ENCODE results near the gene GEN1.

Gene GEN1

GRCh38 chr2:17752246-17752645 lies 1.7 kb upstream of the GEN1 start:
- TF ChIP-seq, protein P1, sequence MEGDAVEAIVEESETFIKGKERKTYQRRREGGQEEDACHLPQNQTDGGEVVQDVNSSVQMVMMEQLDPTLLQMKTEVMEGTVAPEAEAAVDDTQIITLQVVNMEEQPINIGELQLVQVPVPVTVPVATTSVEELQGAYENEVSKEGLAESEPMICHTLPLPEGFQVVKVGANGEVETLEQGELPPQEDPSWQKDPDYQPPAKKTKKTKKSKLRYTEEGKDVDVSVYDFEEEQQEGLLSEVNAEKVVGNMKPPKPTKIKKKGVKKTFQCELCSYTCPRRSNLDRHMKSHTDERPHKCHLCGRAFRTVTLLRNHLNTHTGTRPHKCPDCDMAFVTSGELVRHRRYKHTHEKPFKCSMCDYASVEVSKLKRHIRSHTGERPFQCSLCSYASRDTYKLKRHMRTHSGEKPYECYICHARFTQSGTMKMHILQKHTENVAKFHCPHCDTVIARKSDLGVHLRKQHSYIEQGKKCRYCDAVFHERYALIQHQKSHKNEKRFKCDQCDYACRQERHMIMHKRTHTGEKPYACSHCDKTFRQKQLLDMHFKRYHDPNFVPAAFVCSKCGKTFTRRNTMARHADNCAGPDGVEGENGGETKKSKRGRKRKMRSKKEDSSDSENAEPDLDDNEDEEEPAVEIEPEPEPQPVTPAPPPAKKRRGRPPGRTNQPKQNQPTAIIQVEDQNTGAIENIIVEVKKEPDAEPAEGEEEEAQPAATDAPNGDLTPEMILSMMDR (conservative IDR thresholded peaks at IDR 0.05; ENCODE audit: low read depth), result no peak
- ChIA-PET CTCF (no interaction called here), POLR2A (ENCODE audit: low non-redundant PET) (no interaction called here)
- DNase-seq (ENCODE audit: low spot score), result no peak
- H3K27ac ChIP-seq, result no peak overlapping the region

DNA sequence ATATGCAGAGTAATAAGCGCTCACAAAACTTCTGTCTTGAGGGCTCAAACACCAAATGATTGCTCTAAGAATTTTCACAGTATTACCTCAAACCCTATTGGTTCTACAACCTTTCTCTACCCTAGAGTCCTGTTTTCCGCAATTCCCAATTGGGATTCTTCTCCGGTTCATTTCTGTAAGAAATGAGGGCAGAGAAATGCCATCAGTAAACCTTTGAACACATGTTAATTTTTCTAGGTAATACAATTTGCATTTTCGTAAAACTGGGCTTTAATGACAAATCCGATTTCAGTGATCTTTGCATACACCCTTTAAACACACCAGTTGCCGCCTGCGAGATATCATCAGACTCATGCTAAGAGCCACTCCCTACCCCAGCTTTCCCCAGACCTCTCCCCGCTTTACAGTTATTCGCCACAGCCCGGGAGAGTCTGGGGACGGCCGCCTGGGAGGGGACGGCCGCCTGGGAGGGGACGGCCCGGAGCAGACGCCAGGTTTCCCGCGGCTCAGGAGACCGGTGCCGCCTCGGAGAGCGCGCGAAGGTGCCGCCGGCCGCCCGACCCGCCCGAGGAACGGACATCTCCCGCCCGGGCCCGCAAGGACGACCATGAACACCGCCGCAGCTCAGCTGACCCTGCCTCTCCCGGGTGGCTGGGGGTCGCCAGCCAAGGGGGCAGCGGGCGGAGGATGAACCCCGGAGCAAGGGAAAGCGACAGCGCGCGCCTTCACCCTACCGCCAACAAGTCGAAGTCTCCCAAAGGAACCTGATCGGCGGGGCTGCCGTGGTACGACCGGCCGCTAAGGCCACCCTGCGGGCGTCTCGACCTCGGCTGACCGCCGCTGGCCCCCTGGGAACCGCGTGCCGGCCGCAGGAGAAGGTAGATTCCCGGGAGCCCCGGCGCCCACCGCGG lies 791 bp upstream of the GEN1 start:
- peak overlapping the region; percentile 98 for H3K27ac ChIP-seq
- ChIA-PET CTCF (interaction anchor here (0.7 to 0.8 kb wide), 2 partner anchors 157 to 1059 kb away, joined by 3 read pairs; no protein-coding TSS in a partner anchor), POLR2A (ENCODE audit: low non-redundant PET) (interaction anchor here (0.6 kb wide), 1 partner anchor 9 kb away, joined by 3 read pairs; no protein-coding TSS in a partner anchor)
- TF ChIP-seq, protein P1 (conservative IDR thresholded peaks at IDR 0.05; ENCODE audit: low read depth), result no peak
- peak; percentile 38 for DNase-seq (ENCODE audit: low spot score)

DNA sequence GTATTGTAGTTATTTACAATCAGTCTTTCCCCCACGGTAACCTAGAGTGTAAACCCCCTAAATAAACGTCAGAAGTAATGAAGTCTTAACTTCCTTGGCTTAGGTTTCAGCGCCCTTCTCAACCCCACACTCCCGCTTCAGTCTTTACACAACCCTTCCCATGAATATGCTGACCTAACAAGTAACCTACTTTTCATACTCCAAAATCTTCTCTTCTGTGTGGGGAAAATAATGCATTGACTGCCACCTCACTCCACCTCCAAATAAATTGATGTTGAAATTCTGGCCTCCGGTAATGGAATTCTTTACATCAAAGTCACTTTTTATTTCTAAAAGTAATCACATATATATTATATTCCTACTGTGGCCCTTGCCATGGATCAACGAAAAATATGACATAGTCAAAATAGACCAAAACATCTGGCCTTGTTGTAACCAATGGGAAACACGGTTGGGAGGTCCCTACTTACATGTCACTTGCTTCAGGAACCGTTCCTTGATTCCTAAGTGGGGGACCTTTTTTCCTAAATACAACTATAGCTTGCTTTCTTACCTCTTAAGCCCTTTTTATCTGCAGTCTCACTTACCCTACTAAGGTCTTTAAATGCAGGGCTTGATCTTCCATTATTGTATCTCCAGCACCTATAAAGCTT lies 961 bp downstream of the GEN1 start:
- no peak for DNase-seq (ENCODE audit: low spot score)
- POLR2A ChIA-PET (ENCODE audit: low non-redundant PET), result interaction anchor here (0.6 kb wide), 1 partner anchor 1462 kb away, joined by 3 read pairs; no protein-coding TSS in a partner anchor
- peak overlapping the region; percentile 98 for H3K27ac ChIP-seq
- TF ChIP-seq, protein P1 (conservative IDR thresholded peaks at IDR 0.05; ENCODE audit: low read depth), result no peak
- CTCF ChIA-PET, result interaction anchor here (0.6 to 0.7 kb wide), 3 partner anchors 18 to 487 kb away, joined by 3 to 5 read pairs (median 3); no protein-coding TSS in a partner anchor

- H3K27ac ChIP-seq, result no peak overlapping the region
- TF ChIP-seq, protein P1 (conservative IDR thresholded peaks at IDR 0.05; ENCODE audit: low read depth), result no peak
- no peak for DNase-seq (ENCODE audit: low spot score)
- POLR2A ChIA-PET (ENCODE audit: low non-redundant PET), result no interaction called here
- CTCF ChIA-PET, result interaction anchor here (0.6 kb wide), 2 partner anchors 21 to 77 kb away, joined by 4 to 5 read pairs; no protein-coding TSS in a partner anchor
Observed at GRCh38 chr2:17756668-17757067, 2.7 kb downstream of the GEN1 start.

DNA sequence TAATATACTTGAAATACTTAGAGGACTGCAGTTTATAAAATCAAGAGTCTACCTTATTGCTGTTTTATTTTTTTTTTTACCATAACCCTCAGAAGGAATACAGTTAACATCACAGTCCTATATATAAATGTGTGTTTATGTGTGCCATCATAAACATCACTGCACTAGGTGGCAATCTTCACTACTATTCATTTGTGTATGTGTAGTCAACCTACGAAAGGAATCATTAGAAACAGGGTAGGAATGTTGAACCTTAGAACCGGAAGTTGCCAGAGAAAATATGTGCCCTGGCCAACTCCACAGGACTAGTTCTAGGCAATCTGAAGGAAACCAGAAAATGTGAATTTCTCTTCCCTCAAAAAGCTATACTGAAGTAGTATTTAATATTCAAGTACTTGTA lies 3.4 kb downstream of the GEN1 start:
- POLR2A ChIA-PET (ENCODE audit: low non-redundant PET), result no interaction called here
- TF ChIP-seq, protein P1 (conservative IDR thresholded peaks at IDR 0.05; ENCODE audit: low read depth), result peak; percentile 22; the same call in 1 of the 2 replicates
- no peak overlapping the region for H3K27ac ChIP-seq
- peak; percentile 52 for DNase-seq (ENCODE audit: low spot score)
- CTCF ChIA-PET, result interaction anchor here (0.6 kb wide), 2 partner anchors 21 to 76 kb away, joined by 4 to 5 read pairs; no protein-coding TSS in a partner anchor

GRCh38 chr2:17758118-17758517 lies 4.2 kb downstream of the GEN1 start:
- ChIA-PET POLR2A (ENCODE audit: low non-redundant PET) (no interaction called here), CTCF (no interaction called here)
- H3K27ac ChIP-seq, result no peak overlapping the region

More at GRCh38 chr2:17758118-17758517, 4.2 kb downstream of the GEN1 start:
- TF ChIP-seq, protein P1 (conservative IDR thresholded peaks at IDR 0.05; ENCODE audit: low read depth), result no peak
- no peak for DNase-seq (ENCODE audit: low spot score)

Data from RWPE1 (cell line).